Activated CD4-positive, alpha-beta T cell treated with anti-CD3 and anti-CD28 coated beads, Interleukin-2, Interleukin-6, amounts not matched to agents 100 ng/mL and 50 ng/mL, durations not matched to agents 16 hours and 8 hours (primary cell): ENCODE data around the gene CNGA1.
A peak's percentile ranks its signal among the peaks of the same experiment; 100 is the strongest.
"Not testable (repeated sequence)": the region's sequence is repeated elsewhere in the genome, so short reads cannot be mapped to it uniquely, and the experiment has no call there.

Source experiments
- DNase-seq: peaks from one replicate; pipeline ENCODE4 v3.0.0-alpha.2; 2020

CNGA1 gene

GRCh38 chr4:47945930-47946726 lies 70.4 kb downstream of the CNGA1 start:
- DNase-seq: no peak

GRCh38 chr4:47942081-47942819 lies 74.2 kb downstream of the CNGA1 start:
- no peak for DNase-seq

- DNase-seq: no peak
Observed at GRCh38 chr4:47939456-47939855, 77.0 kb downstream of the CNGA1 start.

GRCh38 chr4:47936336-47936735 lies 80.1 kb downstream of the CNGA1 start:
- DNase-seq: no peak

- peak; percentile 47 for DNase-seq
Observed at GRCh38 chr4:47933840-47934239, 82.6 kb downstream of the CNGA1 start.

GRCh38 chr4:47930971-47931804 lies 85.3 kb downstream of the CNGA1 start:
- no peak for DNase-seq

GRCh38 chr4:47929682-47930201 lies 86.7 kb downstream of the CNGA1 start:
- no peak for DNase-seq

- peak; percentile 67 for DNase-seq
Observed at GRCh38 chr4:47926667-47927258, 89.7 kb downstream of the CNGA1 start.

GRCh38 chr4:47923261-47923608 lies 93.2 kb downstream of the CNGA1 start:
- DNase-seq: not testable (repeated sequence)

- DNase-seq: not testable (repeated sequence)
Observed at GRCh38 chr4:47922436-47923260, 93.8 kb downstream of the CNGA1 start.

- not testable (repeated sequence) for DNase-seq
Observed at GRCh38 chr4:47917163-47917562, 99.3 kb downstream of the CNGA1 start.

- no peak for DNase-seq
Observed at GRCh38 chr4:47915378-47915777, 101.1 kb downstream of the CNGA1 start.

- DNase-seq: no peak
Observed at GRCh38 chr4:47914926-47915237, 101.6 kb downstream of the CNGA1 start.

- peak; percentile 98 for DNase-seq
Observed at GRCh38 chr4:47914220-47914925, 102.1 kb downstream of the CNGA1 start, which contains the start of gene NFXL1. TSS of gene NFXL1 (minus strand) at chr4:47914583. CDS start at chr4:47914203, 380 bp downstream.

GRCh38 chr4:47913861-47914219 lies 102.6 kb downstream of the CNGA1 start:
- DNase-seq: peak; percentile 37

- no peak for DNase-seq
Observed at GRCh38 chr4:47913330-47913729, 103.2 kb downstream of the CNGA1 start.

- DNase-seq: no peak
Observed at GRCh38 chr4:47907089-47907646, 109.3 kb downstream of the CNGA1 start.

GRCh38 chr4:47899639-47900038 lies 116.8 kb downstream of the CNGA1 start:
- DNase-seq: no peak

- DNase-seq: peak; percentile 33
Observed at GRCh38 chr4:47891928-47892327, 124.6 kb downstream of the CNGA1 start.
